HepG2 (cell line): Measurements from ENCODE around the gene PCIF1. TPM values are rescaled to one million over a fixed set of nuclear protein-coding genes. Genes with fewer than 3 reads are reported as not detected.

Source experiments
- ATAD3A ChIP-seq: sonication (generic); formaldehyde crosslinking; IDR thresholded peaks from 2 replicates; pipeline ENCODE4 v1.4.0; 2020; ENCODE audit warnings: missing genetic modification reagents
- ATF1 ChIP-seq: IDR thresholded peaks from 2 replicates; pipeline ENCODE4 v1.6.1; 2016; ENCODE audit warnings: mild to moderate bottlenecking, control low read depth
- DNMT3B ChIP-seq: conservative IDR thresholded peaks from 2 replicates; pipeline ENCODE4 v1.6.1; 2016; ENCODE audit warnings: missing biosample characterization, control low read depth
- FOXK1 ChIP-seq: sonication (generic); formaldehyde crosslinking; IDR thresholded peaks from 2 replicates; pipeline ENCODE4 v1.4.0; 2020; ENCODE audit warnings: low read depth, missing genetic modification reagents, borderline replicate concordance
- FOXP4 ChIP-seq: sonication (generic); formaldehyde crosslinking; IDR thresholded peaks from 2 replicates; pipeline ENCODE4 v1.4.0; 2020; ENCODE audit warnings: missing genetic modification reagents
- IRF1 ChIP-seq: sonication (generic); formaldehyde crosslinking; IDR thresholded peaks from 2 replicates; pipeline ENCODE4 v1.4.0; 2020; ENCODE audit warnings: low read depth, mild to moderate bottlenecking, missing genetic modification reagents
- KAT2B ChIP-seq: fragments of 150-350 bp; IDR thresholded peaks from 2 replicates; pipeline ENCODE4 v1.6.1; 2014; ENCODE audit warnings: low read depth, low read length, borderline replicate concordance
- KLF15 ChIP-seq: sonication (generic); formaldehyde crosslinking; IDR thresholded peaks from 2 replicates; pipeline ENCODE4 v1.8.1; 2023; ENCODE audit warnings: borderline replicate concordance, mild to moderate bottlenecking, inconsistent platforms, missing genetic modification reagents, mixed read lengths
- MXD1 ChIP-seq: sonication (generic); formaldehyde crosslinking; IDR thresholded peaks from 2 replicates; pipeline ENCODE4 v1.4.0; 2020; ENCODE audit warnings: mild to moderate bottlenecking, missing genetic modification reagents
- MXI1 ChIP-seq: IDR thresholded peaks from 3 replicates; pipeline ENCODE4 v1.6.1; 2012; ENCODE audit warnings: low read depth, low read length, inconsistent platforms, borderline replicate concordance
- SMYD3 ChIP-seq: sonication (generic); formaldehyde crosslinking; IDR thresholded peaks from 2 replicates; pipeline ENCODE4 v1.8.1; 2023; ENCODE audit warnings: mild to moderate bottlenecking, missing genetic modification reagents
- TARDBP ChIP-seq: sonication (generic); formaldehyde crosslinking; IDR thresholded peaks from 2 replicates; pipeline ENCODE4 v1.8.0; 2022; ENCODE audit warnings: mild to moderate bottlenecking, missing genetic modification reagents
- YEATS4 ChIP-seq: sonication (generic); formaldehyde crosslinking; IDR thresholded peaks from 2 replicates; pipeline ENCODE4 v1.4.0; 2020; ENCODE audit warnings: missing genetic modification reagents, borderline replicate concordance
- ZBED4 ChIP-seq: sonication (generic); formaldehyde crosslinking; IDR thresholded peaks from 2 replicates; pipeline ENCODE4 v1.4.0; 2020; ENCODE audit warnings: missing genetic modification reagents, borderline replicate concordance
- ZNF232 ChIP-seq: sonication (generic); formaldehyde crosslinking; IDR thresholded peaks from 2 replicates; pipeline ENCODE4 v1.4.0; 2020; ENCODE audit warnings: missing genetic modification reagents, borderline replicate concordance
- ZNF235 ChIP-seq: sonication (generic); formaldehyde crosslinking; IDR thresholded peaks from 2 replicates; pipeline ENCODE4 v1.8.1; 2023; ENCODE audit warnings: mild to moderate bottlenecking, missing genetic modification reagents, borderline replicate concordance
- ZNF326 ChIP-seq: sonication (generic); formaldehyde crosslinking; IDR thresholded peaks from 2 replicates; pipeline ENCODE4 v1.4.0; 2020; ENCODE audit warnings: missing genetic modification reagents, borderline replicate concordance
- ZNF34 ChIP-seq: sonication (generic); formaldehyde crosslinking; IDR thresholded peaks from 2 replicates; pipeline ENCODE4 v1.4.0; 2020; ENCODE audit warnings: mild to moderate bottlenecking, missing genetic modification reagents, borderline replicate concordance
- ZNF414 ChIP-seq: sonication (generic); formaldehyde crosslinking; IDR thresholded peaks from 2 replicates; pipeline ENCODE4 v1.5.0; 2020; ENCODE audit warnings: missing genetic modification reagents
- ZNF484 ChIP-seq: sonication (generic); formaldehyde crosslinking; IDR thresholded peaks from 2 replicates; pipeline ENCODE4 v1.5.1; 2020; ENCODE audit warnings: mild to moderate bottlenecking, low read depth, missing genetic modification reagents, borderline replicate concordance
- ZNF549 ChIP-seq: sonication (generic); formaldehyde crosslinking; IDR thresholded peaks from 2 replicates; pipeline ENCODE4 v1.5.0; 2020; ENCODE audit warnings: missing genetic modification reagents
- polyA plus RNA-seq, 8 experiments: library from polyadenylated mRNA; depleted of rRNA in 3 of 8; stranded (reverse) in 7 of 8; unstranded in 1 of 8; fragments of >200 nt; fragmentation: Illumina TruSeq in 4 of 8; extraction: Trizol in 4 of 8; gene quantifications; 2 replicates each; pipeline versions ENCODE4 v1.2.1 to v1.2.3, GENCODE V29; 2011 to 2016; ENCODE audit warnings: low read depth in 4 of 8, missing spikeins in 1 of 8, mixed read lengths in 1 of 8; ENCODE audit not compliant: insufficient read depth in 1 of 8
- total RNA-seq, 5 experiments: library from RNA; depleted of rRNA; stranded (reverse); fragments of >200 nt; fragmentation: Illumina TruSeq; extraction: Trizol; gene quantifications; 2 replicates each; pipeline ENCODE4 v1.2.3, GENCODE V29; 2016; ENCODE audit warnings: low read depth in 1 of 5

The PCIF1 gene
- total and polyA plus RNA-seq, 2 of the 13 experiments (the other 11 are each of a cell fraction or from before 2014, with no cell fraction given) = 20.9 to 24.4 TPM

- TF ChIP-seq ZNF235 (CRISPR knock-in tag) (no peak), ATF1 (CRISPR knock-in tag) (peak; percentile 100), ZBED4 (peak; percentile 72; the same call in 1 of the 2 replicates), KAT2B (0 out of 2 replicates have a peak, but pooled peaks have one; percentile 1), FOXP4 (CRISPR knock-in tag) (peak; percentile 29; the same call in 1 of the 2 replicates), MXD1 (CRISPR knock-in tag) (0 out of 2 replicates have a peak, but pooled peaks have one; percentile 38), SMYD3 (peak; percentile 84), ZNF232 (no peak; the same call in 1 of the 2 replicates), FOXK1 (CRISPR knock-in tag) (peak; percentile 72), ZNF326 (CRISPR knock-in tag) (0 out of 2 replicates have a peak, but pooled peaks have one; percentile 55), MXI1 (peak; percentile 83), KLF15 (CRISPR knock-in tag) (peak; percentile 72), ZNF414 (CRISPR knock-in tag) (peak; percentile 74), ZNF484 (no peak), IRF1 (0 out of 2 replicates have a peak, but pooled peaks have one; percentile 70), ZNF549 (CRISPR knock-in tag) (no peak), ATAD3A (peak; percentile 92; the same call in 1 of the 2 replicates), ZNF34 (CRISPR knock-in tag) (no peak), DNMT3B (no peak; the same call in 1 of the 2 replicates), YEATS4 (CRISPR knock-in tag) (peak; percentile 98; the same call in 1 of the 2 replicates), TARDBP (CRISPR knock-in tag) (peak; percentile 74)
These were observed 37.4 kb downstream of the PCIF1 start, which contains the start of gene ZNF335 (continued) for GRCh38 chr20:45971675-45972499.
